Trophoblast cell (in vitro differentiated cells and primary cell): ENCODE measurements around the gene NCOA6.

Experiments used
- DNase-seq, 2 donors: peaks; one replicate each; pipeline ENCODE4 v3.0.0-alpha.2; 2016
- H2AFZ ChIP-seq: 2 replicates; pipeline ENCODE4 v1.6.1; 2013; ENCODE audit warnings: low read length, moderate library complexity, mild to moderate bottlenecking; ENCODE audit not compliant: insufficient read depth, poor library complexity
- H2AK5ac ChIP-seq: 2 replicates; pipeline ENCODE4 v1.6.1; 2013; ENCODE audit warnings: mild to moderate bottlenecking, low read length
- H2BK120ac ChIP-seq: 2 replicates; pipeline ENCODE4 v1.6.1; 2013; ENCODE audit warnings: low read length, mild to moderate bottlenecking, moderate library complexity; ENCODE audit not compliant: insufficient read depth, poor library complexity
- H2BK12ac ChIP-seq: 2 replicates; pipeline ENCODE4 v1.6.1; 2013; ENCODE audit warnings: mild to moderate bottlenecking, low read length, moderate library complexity
- H2BK5ac ChIP-seq: 2 replicates; pipeline ENCODE4 v1.6.1; 2013; ENCODE audit warnings: low read length, low read depth, moderate library complexity, mild to moderate bottlenecking; ENCODE audit not compliant: poor library complexity
- H3K14ac ChIP-seq: 2 replicates; pipeline ENCODE4 v1.6.1; 2013; ENCODE audit warnings: mild to moderate bottlenecking, low read length
- H3K18ac ChIP-seq: 2 replicates; pipeline ENCODE4 v1.6.1; 2013; ENCODE audit warnings: mild to moderate bottlenecking, low read length
- H3K23ac ChIP-seq: 2 replicates; pipeline ENCODE4 v1.6.1; 2013; ENCODE audit warnings: low read length
- H3K27ac ChIP-seq: 2 replicates; pipeline ENCODE4 v1.5.1; 2013; ENCODE audit warnings: low read depth, mild to moderate bottlenecking, inconsistent platforms, low read length, moderate library complexity
- H3K27me3 ChIP-seq: 2 replicates; pipeline ENCODE4 v1.6.1; 2013; ENCODE audit warnings: inconsistent platforms, mild to moderate bottlenecking, low read length, moderate library complexity; ENCODE audit not compliant: insufficient read depth
- H3K36me3 ChIP-seq, 2 experiments: 1 replicate in 1 of 2; 2 replicates in 1 of 2; pipeline ENCODE4 v1.6.1; 2013; ENCODE audit warnings: low read length in 2 of 2, mild to moderate bottlenecking in 2 of 2, moderate library complexity in 1 of 2; ENCODE audit not compliant: insufficient read depth in 2 of 2, control insufficient read depth in 1 of 2
- H3K4ac ChIP-seq: 2 replicates; pipeline ENCODE4 v1.6.1; 2013; ENCODE audit warnings: low read depth, mild to moderate bottlenecking, low read length, moderate library complexity
- H3K4me1 ChIP-seq, 2 experiments: 1 replicate in 1 of 2; 2 replicates in 1 of 2; pipeline ENCODE4 v1.6.1; 2013; ENCODE audit warnings: low read length in 2 of 2, mild to moderate bottlenecking in 2 of 2, moderate library complexity in 1 of 2; ENCODE audit not compliant: insufficient read depth in 2 of 2, control insufficient read depth in 1 of 2
- H3K4me2 ChIP-seq: 2 replicates; pipeline ENCODE4 v1.6.1; 2013; ENCODE audit warnings: inconsistent platforms, mild to moderate bottlenecking, low read length, moderate library complexity
- H3K4me3 ChIP-seq: 2 replicates; pipeline ENCODE4 v1.5.1; 2013; ENCODE audit warnings: mild to moderate bottlenecking, low read depth, low read length, inconsistent platforms
- H3K79me1 ChIP-seq: one replicate; pipeline ENCODE4 v1.6.1; 2013; ENCODE audit warnings: low read length
- H3K79me2 ChIP-seq: 2 replicates; pipeline ENCODE4 v1.6.1; 2013; ENCODE audit warnings: low read length, mild to moderate bottlenecking; ENCODE audit not compliant: control insufficient read depth, insufficient read depth, poor library complexity
- H3K9ac ChIP-seq: 2 replicates; pipeline ENCODE4 v1.6.1; 2013; ENCODE audit warnings: mild to moderate bottlenecking, low read length
- H3K9me3 ChIP-seq: 2 replicates; pipeline ENCODE4 v1.6.1; 2013; ENCODE audit warnings: low read depth, mild to moderate bottlenecking, control low read depth, inconsistent platforms, low read length; ENCODE audit not compliant: insufficient read depth
- H4K12ac ChIP-seq: 2 replicates; pipeline ENCODE4 v1.6.1; 2013; ENCODE audit warnings: low read depth, mild to moderate bottlenecking, low read length, moderate library complexity
- H4K8ac ChIP-seq: 2 replicates; pipeline ENCODE4 v1.6.1; 2013; ENCODE audit warnings: low read depth, mild to moderate bottlenecking, low read length, moderate library complexity
- H4K91ac ChIP-seq: one replicate; pipeline ENCODE4 v1.6.1; 2013; ENCODE audit warnings: low read depth, mild to moderate bottlenecking, low read length, moderate library complexity
- WGBS: extraction: QIAGEN DNeasy Blood & Tissue Kit; methylation state at CpG from one replicate; pipeline ENCODE4 v1.1.7; 2013; ENCODE audit warnings: missing lambda C conversion rate; ENCODE audit not compliant: insufficient read length, insufficient coverage; ENCODE audit errors: extremely low coverage; 5-methylcytosine and 5-hydroxymethylcytosine counted together

NCOA6 gene

GRCh38 chr20:34771680-34772081 lies 53.8 kb downstream of the NCOA6 start:
- H2BK5ac ChIP-seq: no peak overlapping the region
- H3K36me3 ChIP-seq: peaks cover 23 to 36% of the 10 kb centered on the region in 2 experiments
- no peak overlapping the region for H2AK5ac ChIP-seq
- no peaks in the 10 kb centered on the region for H3K79me1 ChIP-seq
- H3K14ac ChIP-seq: no peak overlapping the region
- H2BK12ac ChIP-seq: no peak overlapping the region
- no peak overlapping the region for H3K9ac ChIP-seq
- no peak overlapping the region for H4K8ac ChIP-seq
- H3K4me3 ChIP-seq: no peak overlapping the region
- H3K27me3 ChIP-seq: no peaks in the 10 kb centered on the region
- no peak overlapping the region for H3K4ac ChIP-seq
- WGBS: no CpG with 5 or more reads among the region's 3 CpGs
- no peak overlapping the region for H2BK120ac ChIP-seq
- H3K79me2 ChIP-seq: no peaks in the 10 kb centered on the region
- no peak overlapping the region for H3K27ac ChIP-seq
- H3K4me2 ChIP-seq: no peak overlapping the region
- no peak overlapping the region for H3K23ac ChIP-seq
- no peak overlapping the region for H4K12ac ChIP-seq
- DNase-seq: peak in 1 of 2 donors; percentile 25
- no peaks in the 10 kb centered on the region for H3K4me1 ChIP-seq
- no peak overlapping the region for H4K91ac ChIP-seq
- H3K9me3 ChIP-seq: no peaks in the 10 kb centered on the region
- no peak overlapping the region for H2AFZ ChIP-seq
- H3K18ac ChIP-seq: no peak overlapping the region

- no peak overlapping the region for H2BK12ac ChIP-seq
- no peak overlapping the region for H3K23ac ChIP-seq
- H3K36me3 ChIP-seq: peaks cover 26 to 29% of the 10 kb centered on the region in 2 experiments
- H3K9ac ChIP-seq: no peak overlapping the region
- WGBS: no CpG with 5 or more reads among the region's 3 CpGs
- H3K27ac ChIP-seq: no peak overlapping the region
- DNase-seq: peak; percentile 42 to 60
- no peak overlapping the region for H2AFZ ChIP-seq
- H4K8ac ChIP-seq: no peak overlapping the region
- H3K27me3 ChIP-seq: no peaks in the 10 kb centered on the region
- no peak overlapping the region for H4K91ac ChIP-seq
- no peak overlapping the region for H3K4me2 ChIP-seq
- H3K14ac ChIP-seq: no peak overlapping the region
- no peaks in the 10 kb centered on the region for H3K79me2 ChIP-seq
- no peak overlapping the region for H2AK5ac ChIP-seq
- H3K79me1 ChIP-seq: no peaks in the 10 kb centered on the region
- no peak overlapping the region for H2BK120ac ChIP-seq
- no peaks in the 10 kb centered on the region for H3K9me3 ChIP-seq
- no peak overlapping the region for H3K18ac ChIP-seq
- no peak overlapping the region for H3K4ac ChIP-seq
- no peak overlapping the region for H2BK5ac ChIP-seq
- H3K4me3 ChIP-seq: no peak overlapping the region
- H3K4me1 ChIP-seq: no peaks in the 10 kb centered on the region
- no peak overlapping the region for H4K12ac ChIP-seq
Observed at GRCh38 chr20:34768096-34768495, 57.4 kb downstream of the NCOA6 start.

GRCh38 chr20:34762031-34762555 lies 63.4 kb downstream of the NCOA6 start:
- no peak overlapping the region for H4K91ac ChIP-seq
- no peak overlapping the region for H3K27ac ChIP-seq
- H3K4ac ChIP-seq: no peak overlapping the region
- no peak overlapping the region for H2AK5ac ChIP-seq
- no peaks in the 10 kb centered on the region for H3K4me1 ChIP-seq
- H3K79me2 ChIP-seq: no peaks in the 10 kb centered on the region
- no peak overlapping the region for H3K4me2 ChIP-seq
- H3K36me3 ChIP-seq: peaks cover 34 to 35% of the 10 kb centered on the region in 2 experiments
- no peak overlapping the region for H4K8ac ChIP-seq
- no peak overlapping the region for H3K14ac ChIP-seq
- no peak overlapping the region for H2BK120ac ChIP-seq
- H3K4me3 ChIP-seq: no peak overlapping the region
- H3K9me3 ChIP-seq: no peaks in the 10 kb centered on the region
- H2BK12ac ChIP-seq: no peak overlapping the region
- no peak overlapping the region for H3K23ac ChIP-seq
- H3K79me1 ChIP-seq: no peaks in the 10 kb centered on the region
- H2BK5ac ChIP-seq: no peak overlapping the region
- H3K9ac ChIP-seq: no peak overlapping the region
- no peak overlapping the region for H2AFZ ChIP-seq
- no CpG with 5 or more reads among the region's 1 CpG for WGBS
- H3K27me3 ChIP-seq: no peaks in the 10 kb centered on the region
- DNase-seq: no peak
- H4K12ac ChIP-seq: no peak overlapping the region
- H3K18ac ChIP-seq: no peak overlapping the region

GRCh38 chr20:34755367-34755766 lies 70.1 kb downstream of the NCOA6 start:
- H3K4me1 ChIP-seq: no peaks in the 10 kb centered on the region
- no peak overlapping the region for H4K91ac ChIP-seq
- no peak overlapping the region for H4K12ac ChIP-seq
- H3K79me1 ChIP-seq: no peaks in the 10 kb centered on the region
- no peak overlapping the region for H4K8ac ChIP-seq
- H3K36me3 ChIP-seq: peaks cover 27 to 34% of the 10 kb centered on the region in 2 experiments
- no peak overlapping the region for H2AFZ ChIP-seq
- no peaks in the 10 kb centered on the region for H3K9me3 ChIP-seq
- H2AK5ac ChIP-seq: no peak overlapping the region
- H2BK120ac ChIP-seq: no peak overlapping the region
- H3K9ac ChIP-seq: no peak overlapping the region
- DNase-seq: no peak
- no peak overlapping the region for H3K23ac ChIP-seq
- H3K27me3 ChIP-seq: no peaks in the 10 kb centered on the region
- no peak overlapping the region for H2BK12ac ChIP-seq
- no peak overlapping the region for H3K4me3 ChIP-seq
- H3K14ac ChIP-seq: no peak overlapping the region
- H3K79me2 ChIP-seq: no peaks in the 10 kb centered on the region
- H3K4ac ChIP-seq: no peak overlapping the region
- H3K27ac ChIP-seq: no peak overlapping the region
- no peak overlapping the region for H3K18ac ChIP-seq
- H2BK5ac ChIP-seq: no peak overlapping the region
- no peak overlapping the region for H3K4me2 ChIP-seq
- no CpG with 5 or more reads among the region's 1 CpG for WGBS
